GM12878 (cell line): ENCODE data around the gene RICTOR. TPM values are rescaled to one million over a fixed set of nuclear protein-coding genes. Genes with fewer than 3 reads are reported as not detected.

Experiments
- ATAC-seq: fragments of 200-7000 bp; cut with Tn5 transposase; 3 replicates; pipeline ENCODE4 v1.9.1; 2020; ENCODE audit warnings: mild to moderate bottlenecking, moderate library complexity
- BruUV-seq: library from RNA; stranded (reverse); fragments of 400-500 nt; replicated peaks from 2 replicates; lab custom pipeline; 2021; lab: Mats Ljungman, UMichigan
- CTCF ChIA-PET: fragments of 300-600 bp; sonication (Branson Sonifier 250); formaldehyde crosslinking; extraction: SDS; loops from one replicate; lab custom pipeline; 2021; ENCODE audit warnings: inconsistent platforms; lab: Yijun Ruan, JAX
- POLR2A ChIA-PET: fragments of 350-600 bp; formaldehyde crosslinking; extraction: SDS; loops from one replicate; lab custom pipeline; 2021; ENCODE audit warnings: inconsistent platforms; lab: Charles Lee
- RAD21 ChIA-PET: fragments of 300-600 bp; sonication (Branson Sonifier 250); formaldehyde crosslinking; loops from one replicate; lab custom pipeline; 2023; ENCODE audit warnings: antibody characterized with exemption; ENCODE audit not compliant: unreplicated experiment; lab: Charles Lee
- SMC1A ChIA-PET: fragments of 300-600 bp; sonication (Branson Sonifier 250); formaldehyde crosslinking; loops from one replicate; lab custom pipeline; 2023; ENCODE audit not compliant: unreplicated experiment, uncharacterized antibody; lab: Charles Lee
- DNase-seq: peaks from one replicate; pipeline ENCODE4 v3.0.0-alpha.2; 2011; ENCODE audit warnings: low read depth, low spot score
- FAIRE-seq: peaks from 3 replicates; lab custom pipeline; 2011; peaks lifted over from hg19 to GRCh38; lab: Jason Lieb, UNC
- H2AFZ ChIP-seq: 2 replicates; pipeline ENCODE4 v1.6.0; 2011; ENCODE audit warnings: low read depth, low read length, control low read depth; ENCODE audit not compliant: control insufficient read depth
- H3K27ac ChIP-seq: 2 replicates; pipeline ENCODE4 v1.5.1; 2011; ENCODE audit warnings: control low read depth; ENCODE audit not compliant: control insufficient read depth, insufficient read depth
- H3K27me3 ChIP-seq, 2 experiments: replicated peaks in 1 of 2; 2 replicates each; pipeline versions ENCODE4 v1.6.0 to v1.6.1; 2011; ENCODE audit warnings: low read length in 1 of 2; ENCODE audit not compliant: control insufficient read depth in 2 of 2, insufficient read depth in 2 of 2
- H3K36me3 ChIP-seq, 2 experiments: 2 replicates each; pipeline ENCODE4 v1.5.1; 2011; ENCODE audit warnings: low read length in 1 of 2; ENCODE audit not compliant: control insufficient read depth in 2 of 2, insufficient read depth in 2 of 2
- H3K4me1 ChIP-seq: 2 replicates; pipeline ENCODE4 v1.6.1; 2011; ENCODE audit warnings: mild to moderate bottlenecking, low read length, moderate library complexity, mixed read lengths; ENCODE audit not compliant: control insufficient read depth, insufficient read depth
- H3K4me2 ChIP-seq: 2 replicates; pipeline ENCODE4 v1.6.0; 2011; ENCODE audit warnings: control low read depth; ENCODE audit not compliant: control insufficient read depth, insufficient read depth
- H3K4me3 ChIP-seq: fragments of 200-600 bp; sonication (generic); 2 replicates; pipeline ENCODE4 v1.5.1; 2016
- H3K79me2 ChIP-seq: 2 replicates; pipeline ENCODE4 v1.6.0; 2011; ENCODE audit warnings: low read length; ENCODE audit not compliant: control insufficient read depth, insufficient read depth
- H3K9ac ChIP-seq: 2 replicates; pipeline ENCODE4 v1.8.0; 2011; ENCODE audit warnings: low read length, control low read depth, mixed read lengths; ENCODE audit not compliant: control insufficient read depth, insufficient read depth
- H3K9me3 ChIP-seq: replicated peaks from 3 replicates; pipeline ENCODE4 v1.5.1; 2011; ENCODE audit warnings: mild to moderate bottlenecking, low read length; ENCODE audit not compliant: control insufficient read depth, insufficient read depth
- H4K20me1 ChIP-seq: 2 replicates; pipeline ENCODE4 v1.6.0; 2011; ENCODE audit not compliant: control insufficient read depth, insufficient read depth
- BHLHE40 ChIP-seq, 2 experiments: fragments of 450-650 bp in 1 of 2; IDR thresholded peaks; 2 replicates each; pipeline ENCODE4 v1.6.1; 2011 to 2017; ENCODE audit warnings: low read depth in 2 of 2, borderline replicate concordance in 1 of 2, improper control_type of control experiment in 1 of 2, low read length in 1 of 2, mild to moderate bottlenecking in 1 of 2
- ETV6 ChIP-seq, 2 experiments: fragments of 450-650 bp in 1 of 2; IDR thresholded peaks in 1 of 2; conservative IDR thresholded peaks in 1 of 2; 2 replicates each; pipeline ENCODE4 v1.6.1; 2014; ENCODE audit warnings: antibody characterized with exemption in 1 of 2, borderline replicate concordance in 1 of 2, low read depth in 1 of 2, mild to moderate bottlenecking in 1 of 2, moderate library complexity in 1 of 2
- FOS ChIP-seq: IDR thresholded peaks from 3 replicates; pipeline ENCODE4 v1.6.1; 2011; ENCODE audit warnings: borderline replicate concordance; ENCODE audit not compliant: insufficient read length; ENCODE audit errors: extremely low read depth
- IRF4 ChIP-seq: IDR thresholded peaks from 2 replicates; pipeline ENCODE4 v1.6.1; 2011; ENCODE audit warnings: low read depth, low read length
- PBX3 ChIP-seq: IDR thresholded peaks from 2 replicates; pipeline ENCODE4 v1.6.1; 2011; ENCODE audit warnings: mild to moderate bottlenecking, low read depth, low read length, moderate library complexity; ENCODE audit not compliant: insufficient replicate concordance
- RAD21 ChIP-seq: IDR thresholded peaks from 2 replicates; pipeline ENCODE4 v1.6.1; 2011; ENCODE audit warnings: mild to moderate bottlenecking, low read depth, low read length, moderate library complexity; ENCODE audit not compliant: insufficient read depth
- RELA ChIP-seq: fragments of 450-650 bp; IDR thresholded peaks from 2 replicates; pipeline ENCODE4 v1.8.0; 2014; ENCODE audit warnings: borderline replicate concordance; ENCODE audit not compliant: partially characterized antibody
- SMAD5 ChIP-seq: IDR thresholded peaks from 2 replicates; pipeline ENCODE4 v1.6.1; 2016; ENCODE audit warnings: antibody characterized with exemption, low read depth
- SRF ChIP-seq, 2 experiments: IDR thresholded peaks; 2 replicates each; pipeline ENCODE4 v1.6.1; 2011; ENCODE audit warnings: low read depth in 2 of 2, low read length in 2 of 2, mild to moderate bottlenecking in 1 of 2, moderate library complexity in 1 of 2
- ZNF687 ChIP-seq: fragments of 450-650 bp; IDR thresholded peaks from 2 replicates; pipeline ENCODE4 v1.6.1; 2017; ENCODE audit warnings: mild to moderate bottlenecking, moderate library complexity
- WGBS: methylation state at CpG from one replicate; pipeline ENCODE4 v1.1.6; 2016; ENCODE audit warnings: low lambda C conversion rate; ENCODE audit not compliant: insufficient replicate concordance, insufficient coverage; ENCODE audit errors: missing lambda C conversion rate; 5-methylcytosine and 5-hydroxymethylcytosine counted together
- in situ Hi-C: fragments of 300-500 bp; cut with MboI; formaldehyde crosslinking; loops from 9 replicates; pipeline ENCODE4 v1.14.3; 2018; ENCODE audit warnings: mixed read lengths
- intact Hi-C: fragments of 100-400 bp; cut with micrococcal nuclease; formaldehyde crosslinking; loops from one replicate; pipeline ENCODE4 v1.14.2; 2022; ENCODE audit not compliant: unreplicated experiment
- polyA plus RNA-seq, 11 experiments: library from polyadenylated mRNA; depleted of rRNA in 4 of 11; unstranded in 6 of 11; stranded (reverse) in 5 of 11; fragments of >200 nt; fragmentation: Nextera tagmentation in 4 of 11; fragmentation: Illumina TruSeq in 1 of 11; extraction: Ambion mirVana in 4 of 11; extraction: Trizol in 1 of 11; gene quantifications; 1 replicate in 1 of 11; 2 replicates in 10 of 11; pipeline versions ENCODE4 v1.2.1 to v1.2.3, GENCODE V29; 2011 to 2016; ENCODE audit warnings: inconsistent platforms in 2 of 11, missing spikeins in 2 of 11, low read depth in 1 of 11
- total RNA-seq, 4 experiments: library from RNA; depleted of rRNA in 3 of 4; stranded (reverse); fragments of >200 nt in 3 of 4; fragmentation: Illumina TruSeq in 1 of 4; extraction: Trizol in 1 of 4; gene quantifications; 2 replicates each; pipeline versions ENCODE4 v1.2.1 to v1.2.3, GENCODE V29; 2013 to 2021

RICTOR gene
- total and polyA plus RNA-seq, 10 of the 15 experiments (the other 5 are each of a cell fraction or from before 2014, with no cell fraction given) = 2.7 to 23.0 (median 6.9) TPM

- no peak for ATAC-seq
- no peak overlapping the region for H2AFZ ChIP-seq
- H3K79me2 ChIP-seq = no peaks in the 10 kb centered on the region
- RAD21 ChIA-PET = no interaction called here
- no peaks in the 10 kb centered on the region for H3K4me1 ChIP-seq
- H3K9me3 ChIP-seq = no peaks in the 10 kb centered on the region
- FAIRE-seq = no peak
- DNase-seq = no peak
- H3K9ac ChIP-seq = no peak overlapping the region
- H3K4me2 ChIP-seq = no peak overlapping the region
- TF ChIP-seq SMAD5 = no peak
- TF ChIP-seq IRF4 = no peak
- TF ChIP-seq FOS = no peak
- no peak overlapping the region for H3K4me3 ChIP-seq
- CTCF ChIA-PET = no interaction called here
- POLR2A ChIA-PET = no interaction called here
- no peaks in the 10 kb centered on the region for H4K20me1 ChIP-seq
- no TSS peak for BruUV-seq
- no peaks in the 10 kb centered on the region for H3K36me3 ChIP-seq
- intact Hi-C loops = no loop called here
- in situ Hi-C loops = no loop called here
- no peak overlapping the region for H3K27ac ChIP-seq
- H3K27me3 ChIP-seq = no peaks in the 10 kb centered on the region
- SMC1A ChIA-PET = interaction anchor here (1.0 to 1.3 kb wide), 2 partner anchors 11 to 182 kb away, joined by 3 to 4 read pairs; no protein-coding TSS in a partner anchor
- 41% methylated on average over 7 of the region's 7 CpGs for WGBS
These were observed 26.7 kb upstream of the RICTOR start for GRCh38 chr5:39100851-39101396.

GRCh38 chr5:39100301-39100850 lies 26.2 kb upstream of the RICTOR start:
- Histone ChIP-seq H3K27me3 (no peaks in the 10 kb centered on the region), H3K27ac (no peak overlapping the region), H3K9me3 (no peaks in the 10 kb centered on the region), H4K20me1 (no peaks in the 10 kb centered on the region), H3K4me1 (no peaks in the 10 kb centered on the region), H3K36me3 (no peaks in the 10 kb centered on the region), H3K4me3 (no peak overlapping the region), H3K4me2 (no peak overlapping the region), H2AFZ (no peak overlapping the region), H3K79me2 (no peaks in the 10 kb centered on the region), H3K9ac (no peak overlapping the region)
- WGBS = 40% methylated on average over 6 of the region's 6 CpGs
- SMC1A ChIA-PET = interaction anchor here (1.0 to 1.3 kb wide), 2 partner anchors 12 to 183 kb away, joined by 3 to 4 read pairs; no protein-coding TSS in a partner anchor
- in situ Hi-C loops (no loop called here), intact Hi-C loops (no loop called here)
- BruUV-seq = no TSS peak
- no peak for DNase-seq
- no peak for FAIRE-seq
- RAD21 ChIA-PET = no interaction called here
- CTCF ChIA-PET = interaction anchor here (1.0 to 1.6 kb wide), 2 partner anchors 10 to 13 kb away, joined by 3 to 4 read pairs; no protein-coding TSS in a partner anchor
- POLR2A ChIA-PET = no interaction called here
- no peak for ATAC-seq
- TF ChIP-seq BHLHE40 (IDR thresholded peaks at IDR 0.05; ENCODE audit: borderline replicate concordance in 1 of 2, low read depth in 2 of 2, low read length in 1 of 2) (no peak), ETV6 (conservative IDR thresholded peaks at IDR 0.05 in 1 of 2, IDR thresholded peaks at IDR 0.05 in 1 of 2; ENCODE audit: borderline replicate concordance in 1 of 2, low read depth in 1 of 2) (no peak), PBX3 (no peak), ZNF687 (no peak), RAD21 (no peak), RELA (no peak), FOS (no peak), SRF (IDR thresholded peaks at IDR 0.05; ENCODE audit: low read depth in 2 of 2, low read length in 2 of 2) (no peak)
